Esophagus squamous epithelium (tissue), 5 donors: Measurements from ENCODE around the gene HOXA7. TPM values are rescaled to one million over a fixed set of nuclear protein-coding genes. Genes with fewer than 3 reads are reported as not detected.

Experiments used
- DNase-seq: peaks from one replicate; lab custom pipeline; 2025; lab: John Stamatoyannopoulos, UW
- H3K27ac ChIP-seq, 4 donors: fragments of 200-600 bp; sonication (generic); one replicate each; pipeline ENCODE4 v1.5.1; 2016 to 2019; ENCODE audit warnings: mild to moderate bottlenecking in 1 of 4
- H3K27me3 ChIP-seq, 4 donors: fragments of 200-600 bp; sonication (generic); 1 replicate in 3 of 4; 2 replicates in 1 of 4; pipeline versions ENCODE4 v1.5.1 to v1.6.0; 2017 to 2021; ENCODE audit warnings: antibody characterized with exemption in 1 of 4
- H3K36me3 ChIP-seq, 3 donors: fragments of 200-600 bp; sonication (generic); one replicate each; pipeline ENCODE4 v1.5.1; 2016 to 2019
- H3K4me1 ChIP-seq, 3 donors: fragments of 200-600 bp; sonication (generic); one replicate each; pipeline ENCODE4 v1.5.1; 2017 to 2019
- H3K4me3 ChIP-seq, 4 donors: fragments of 200-600 bp; sonication (generic); 1 replicate in 3 of 4; 2 replicates in 1 of 4; pipeline ENCODE4 v1.5.1; 2016 to 2019; ENCODE audit warnings: mild to moderate bottlenecking in 2 of 4, moderate library complexity in 1 of 4
- H3K9me3 ChIP-seq, 3 donors: fragments of 200-600 bp; sonication (generic); one replicate each; pipeline ENCODE4 v1.5.1; 2016 to 2019
- POLR2A ChIP-seq, 4 donors: fragments of 450-650 bp; IDR thresholded peaks; one replicate each; pipeline ENCODE4 v1.6.1; 2017; ENCODE audit warnings: antibody characterized with exemption in 4 of 4, mild to moderate bottlenecking in 4 of 4, moderate library complexity in 3 of 4
- WGBS, 2 donors: methylation state at CpG; one replicate each; pipeline ENCODE4 v1.1.5; 2018; 5-methylcytosine and 5-hydroxymethylcytosine counted together
- intact Hi-C: fragments of 100-400 bp; cut with DNase I; formaldehyde crosslinking; loops from one replicate; pipeline ENCODE4 v1.15.0; 2022
- total RNA-seq, 4 donors: library from RNA; depleted of rRNA; stranded (reverse); fragments of >200 nt; gene quantifications; one replicate each; pipeline ENCODE4 v1.1.0, GENCODE V29; 2016
- TF ChIP-seq, protein P1 (sequence below), 6 experiments: fragments of 450-650 bp in 4 of 6; fragments of 200-600 bp in 2 of 6; sonication (generic) in 2 of 6; IDR thresholded peaks; one replicate each; pipeline ENCODE4 v1.5.1; 2016 to 2019; ENCODE audit warnings: antibody characterized with exemption in 6 of 6, mild to moderate bottlenecking in 4 of 6, moderate library complexity in 4 of 6
- donor health status: DM: yes; HTN: yes; CAD: no.

The HOXA7 gene
- total RNA-seq, 4 donors from 2014 or later, result 0.23 to 0.76 (median 0.48) TPM

- H3K4me1 ChIP-seq, result peaks cover 12 to 82% (median 48%) of the 10 kb centered on the region in 3 donors
- H3K9me3 ChIP-seq, result no peaks in the 10 kb centered on the region
- H3K36me3 ChIP-seq, result no peaks in the 10 kb centered on the region
- intact Hi-C loops, result no loop called here
- H3K27me3 ChIP-seq, result no peaks in the 10 kb centered on the region
- peak overlapping the region; percentile 18 to 91 (median 63) for H3K4me3 ChIP-seq
- 25 to 50% methylated on average over 7 to 29 of the region's 66 CpGs for WGBS, 2 donors
- H3K27ac ChIP-seq, result peak overlapping the region; percentile 96 to 99 (median 99)
- DNase-seq, result no peak
- TF ChIP-seq, protein P1, sequence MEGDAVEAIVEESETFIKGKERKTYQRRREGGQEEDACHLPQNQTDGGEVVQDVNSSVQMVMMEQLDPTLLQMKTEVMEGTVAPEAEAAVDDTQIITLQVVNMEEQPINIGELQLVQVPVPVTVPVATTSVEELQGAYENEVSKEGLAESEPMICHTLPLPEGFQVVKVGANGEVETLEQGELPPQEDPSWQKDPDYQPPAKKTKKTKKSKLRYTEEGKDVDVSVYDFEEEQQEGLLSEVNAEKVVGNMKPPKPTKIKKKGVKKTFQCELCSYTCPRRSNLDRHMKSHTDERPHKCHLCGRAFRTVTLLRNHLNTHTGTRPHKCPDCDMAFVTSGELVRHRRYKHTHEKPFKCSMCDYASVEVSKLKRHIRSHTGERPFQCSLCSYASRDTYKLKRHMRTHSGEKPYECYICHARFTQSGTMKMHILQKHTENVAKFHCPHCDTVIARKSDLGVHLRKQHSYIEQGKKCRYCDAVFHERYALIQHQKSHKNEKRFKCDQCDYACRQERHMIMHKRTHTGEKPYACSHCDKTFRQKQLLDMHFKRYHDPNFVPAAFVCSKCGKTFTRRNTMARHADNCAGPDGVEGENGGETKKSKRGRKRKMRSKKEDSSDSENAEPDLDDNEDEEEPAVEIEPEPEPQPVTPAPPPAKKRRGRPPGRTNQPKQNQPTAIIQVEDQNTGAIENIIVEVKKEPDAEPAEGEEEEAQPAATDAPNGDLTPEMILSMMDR (IDR thresholded peaks at IDR 0.05), result peak in 1 of 6 experiments; percentile 9
- TF ChIP-seq POLR2A (IDR thresholded peaks at IDR 0.05), result peak in 2 of 4 donors; percentile 27 to 33
Observed at GRCh38 chr7:27110186-27111031, 46.1 kb downstream of the HOXA7 start.

DNA sequence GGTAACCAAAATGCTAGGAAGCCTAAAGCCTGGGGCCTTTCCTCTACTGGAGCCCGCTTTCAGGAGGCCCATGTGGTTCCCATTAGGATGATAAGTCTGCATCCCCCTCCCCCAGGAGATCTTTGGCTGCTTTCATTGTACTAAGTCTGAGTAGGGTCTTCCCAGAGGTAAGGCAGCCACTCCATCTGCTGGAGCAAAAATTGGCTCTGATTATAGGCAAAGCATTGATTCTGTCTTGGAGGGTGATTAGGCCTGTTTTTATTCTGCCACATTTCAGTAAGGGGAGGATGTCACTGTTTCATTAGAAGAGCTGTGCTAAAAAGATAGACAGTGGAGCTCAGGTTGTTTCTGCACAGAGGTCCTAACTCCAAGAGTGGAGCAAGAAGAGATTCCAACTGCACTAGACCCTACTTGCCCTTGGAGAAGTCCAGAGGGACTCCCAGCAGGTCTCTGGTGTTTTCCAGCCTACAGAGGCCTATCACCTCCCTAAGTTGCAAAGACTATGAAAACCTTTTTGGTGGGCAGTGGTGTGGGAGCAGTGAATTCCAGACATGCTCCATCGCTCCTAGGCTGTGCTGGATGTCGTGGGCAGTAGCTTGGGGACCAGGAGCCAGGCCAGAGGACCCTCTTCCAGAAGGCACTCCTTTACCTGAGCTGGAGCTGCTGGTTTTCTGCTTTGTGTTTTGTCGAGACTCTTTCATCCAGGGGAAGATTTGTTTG lies 46.8 kb downstream of the HOXA7 start:
- Histone ChIP-seq H3K4me1 (peaks cover 12 to 87% (median 53%) of the 10 kb centered on the region in 3 donors), H3K4me3 (peak overlapping the region in 3 of 4 donors; percentile 44 to 91 (median 82)), H3K36me3 (no peaks in the 10 kb centered on the region), H3K9me3 (no peaks in the 10 kb centered on the region), H3K27me3 (no peaks in the 10 kb centered on the region), H3K27ac (peak overlapping the region; percentile 96 to 99 (median 99))
- no peak for DNase-seq
- WGBS, 2 donors, result 75% methylated on average over 4 of the region's 4 CpGs; no CpG with 5 or more reads in 1 of the 2 donors
- intact Hi-C loops, result no loop called here
- no peak for TF ChIP-seq POLR2A (IDR thresholded peaks at IDR 0.05)
- TF ChIP-seq, protein P1 (IDR thresholded peaks at IDR 0.05), result no peak

DNA sequence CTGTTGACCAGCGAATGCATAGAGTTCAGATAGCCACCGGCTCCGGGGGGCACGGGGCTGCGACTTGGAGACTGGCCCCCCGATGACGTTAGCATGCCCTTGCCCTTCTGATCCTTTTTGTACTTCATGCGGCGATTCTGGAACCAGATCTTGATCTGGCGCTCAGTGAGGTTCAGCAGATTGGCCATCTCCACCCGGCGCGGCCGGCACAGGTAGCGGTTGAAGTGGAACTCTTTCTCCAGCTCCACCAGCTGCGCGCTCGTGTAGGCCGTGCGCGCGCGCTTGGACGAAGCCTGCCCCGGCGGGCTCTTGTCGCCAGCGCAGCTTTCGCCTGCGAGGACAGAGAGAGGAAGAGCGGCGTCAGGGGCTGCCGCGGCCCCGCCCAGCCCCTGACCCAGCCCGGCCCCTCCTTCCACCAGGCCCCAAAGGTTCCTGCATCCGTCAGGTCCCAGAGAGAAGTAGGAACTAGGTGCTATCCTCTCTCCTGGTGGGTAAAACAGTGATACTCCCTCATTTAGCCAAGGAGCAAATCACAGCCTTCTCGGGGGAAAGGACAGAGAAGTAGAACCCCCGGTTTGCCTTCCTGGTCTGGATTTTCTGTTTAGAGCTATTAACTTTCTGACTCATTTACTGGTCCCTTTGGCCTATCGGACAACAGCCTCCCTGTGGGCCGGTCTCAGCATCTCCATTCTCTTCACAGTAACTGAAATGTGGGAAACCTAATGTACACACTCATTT lies 47.9 kb downstream of the HOXA7 start:
- 22 to 57% methylated on average over 7 to 12 of the region's 41 CpGs for WGBS, 2 donors
- Histone ChIP-seq H3K27me3 (peaks cover 0 to 4% (median 0%) of the 10 kb centered on the region in 4 donors), H3K27ac (peak overlapping the region; percentile 96 to 99 (median 99)), H3K4me1 (peaks cover 21 to 97% (median 54%) of the 10 kb centered on the region in 3 donors), H3K9me3 (no peaks in the 10 kb centered on the region), H3K4me3 (peak overlapping the region; percentile 26 to 97 (median 72)), H3K36me3 (no peaks in the 10 kb centered on the region)
- intact Hi-C loops, result no loop called here
- TF ChIP-seq POLR2A (IDR thresholded peaks at IDR 0.05), result peak in 2 of 4 donors; percentile 75 to 86
- TF ChIP-seq, protein P1 (IDR thresholded peaks at IDR 0.05), result peak in 2 of 6 experiments; percentile 28 to 31
- no peak for DNase-seq

DNA sequence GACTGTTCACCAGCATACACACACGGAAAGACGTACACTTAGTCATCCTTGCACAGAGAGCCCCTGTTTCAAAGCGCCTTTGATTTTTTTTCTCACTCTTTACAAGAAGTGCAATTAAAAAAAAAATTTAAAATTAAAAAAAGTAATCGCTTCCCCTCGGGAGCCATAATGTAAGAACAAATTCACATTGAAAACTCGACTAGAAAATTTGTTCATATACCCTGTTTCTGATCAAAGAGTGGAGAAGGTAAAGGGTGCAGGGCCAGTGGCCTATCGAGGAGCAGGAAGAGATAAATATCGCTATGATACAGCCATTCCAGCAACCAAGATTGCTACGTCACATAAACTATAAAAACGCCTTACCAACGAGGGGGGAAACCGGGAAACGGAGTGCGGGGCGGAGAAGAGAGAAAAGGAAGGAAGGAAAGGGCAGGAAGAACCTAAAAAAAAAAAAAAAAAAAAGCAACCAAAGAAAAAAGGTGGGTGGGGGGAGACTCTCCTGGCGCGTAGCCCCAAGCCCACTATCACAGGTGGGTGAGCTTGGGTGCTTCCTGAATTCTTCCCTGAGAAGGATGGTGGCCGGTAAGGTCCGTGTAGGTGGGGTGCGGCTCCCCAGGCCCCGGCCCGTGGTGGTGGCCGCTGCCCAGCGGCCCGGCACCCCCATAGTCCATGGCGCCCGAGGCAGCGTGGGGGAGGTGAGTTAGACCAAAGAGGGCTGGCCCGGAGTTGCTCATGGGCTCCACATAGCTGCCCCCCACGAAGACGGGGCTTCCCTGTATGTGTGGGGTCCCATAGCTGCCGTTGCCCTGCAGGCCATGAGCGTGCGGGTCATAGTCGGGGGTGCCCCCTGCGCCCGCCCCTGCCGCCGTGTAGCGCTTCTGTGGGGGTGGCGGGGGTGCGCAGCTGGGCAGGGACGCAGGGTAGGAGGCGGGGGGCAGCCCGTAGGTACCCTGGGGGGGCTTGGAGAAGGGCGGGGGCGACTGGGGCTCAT lies 48.8 kb downstream of the HOXA7 start:
- intact Hi-C loops, result no loop called here
- no peak for TF ChIP-seq POLR2A (IDR thresholded peaks at IDR 0.05)
- TF ChIP-seq, protein P1 (IDR thresholded peaks at IDR 0.05), result no peak
- H3K4me3 ChIP-seq, result peak overlapping the region; percentile 26 to 97 (median 72)
- peaks cover 21 to 100% (median 58%) of the 10 kb centered on the region in 3 donors for H3K4me1 ChIP-seq
- no peaks in the 10 kb centered on the region for H3K36me3 ChIP-seq
- H3K27ac ChIP-seq, result peak overlapping the region; percentile 96 to 99 (median 99)
- 20 to 26% methylated on average over 19 of the region's 47 CpGs for WGBS, 2 donors
- H3K27me3 ChIP-seq, result peaks cover 0 to 11% (median 0%) of the 10 kb centered on the region in 4 donors
- no peaks in the 10 kb centered on the region for H3K9me3 ChIP-seq
- no peak for DNase-seq
